ENCODE data around the gene DLGAP1.

DNA sequence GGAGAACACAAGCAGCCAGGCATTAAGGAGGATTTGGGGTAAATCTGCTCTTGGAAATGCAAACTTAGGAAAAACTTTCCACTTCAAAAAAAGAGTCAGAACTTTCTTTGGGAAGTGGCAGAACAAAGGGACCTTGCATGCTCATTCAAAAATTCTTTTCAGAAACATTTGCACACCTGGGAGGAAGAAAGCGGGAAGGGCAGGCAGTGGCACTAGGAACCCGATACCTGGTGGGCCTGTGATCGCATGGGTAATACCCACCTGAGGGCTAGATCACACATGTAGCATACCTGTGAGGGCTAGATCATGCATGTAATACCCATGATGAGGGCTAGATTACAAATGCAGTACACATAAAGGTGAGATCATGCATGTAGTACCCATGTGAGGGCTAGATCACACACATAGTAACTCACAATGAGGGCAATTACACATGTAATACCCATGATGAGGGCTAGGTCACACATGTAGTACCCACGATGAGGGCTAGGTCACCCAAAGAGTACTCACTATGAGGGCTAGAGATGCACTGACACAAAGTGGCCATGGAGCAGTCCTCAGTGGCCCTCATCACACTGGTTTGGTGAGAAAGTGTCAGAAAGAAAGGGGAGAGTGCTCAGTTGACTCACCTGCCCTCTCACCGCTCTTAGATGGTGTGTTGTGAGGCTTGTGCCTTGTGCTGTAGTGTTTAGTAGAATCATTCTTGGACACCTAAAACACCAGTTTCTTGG lies 212.5 kb downstream of the DLGAP1 start:
- TF ChIP-seq CTCF (IDR thresholded peaks at IDR 0.05) (no peak), POLR2A (IDR thresholded peaks at IDR 0.05) (no peak), POLR2AphosphoS5 (IDR thresholded peaks at IDR 0.05; ENCODE audit: insufficient read depth in 1 of 2, low read depth in 1 of 2) (no peak)
